A673 (cell line): ENCODE results near the gene ARHGAP26. TPM values are rescaled to one million over a fixed set of nuclear protein-coding genes. Genes with fewer than 3 reads are reported as not detected.

Experiments
- BruUV-seq: library from RNA; stranded (reverse); fragments of 400-500 nt; replicated peaks from 2 replicates; lab custom pipeline; 2021; lab: Mats Ljungman, UMichigan
- CTCF ChIA-PET: fragments of 300-600 bp; sonication (Branson Sonifier 250); formaldehyde crosslinking; loops from one replicate; lab custom pipeline; 2022; ENCODE audit warnings: antibody characterized with exemption; lab: Charles Lee
- POLR2A ChIA-PET: fragments of 300-600 bp; sonication (Branson Sonifier 250); formaldehyde crosslinking; loops from one replicate; lab custom pipeline; 2022; ENCODE audit warnings: antibody characterized with exemption; ENCODE audit not compliant: low non-redundant PET; lab: Charles Lee
- DNase-seq: peaks from one replicate; pipeline ENCODE4 v3.0.0-alpha.2; 2015; ENCODE audit warnings: low spot score
- H3K27ac ChIP-seq: fragments of 200-600 bp; sonication (generic); 2 replicates; pipeline ENCODE4 v1.5.1; 2016; ENCODE audit warnings: mixed run types, low read depth, mild to moderate bottlenecking, mixed read lengths, antibody characterized with exemption, low read length; ENCODE audit not compliant: poor library complexity, severe bottlenecking
- H3K27me3 ChIP-seq: fragments of 200-600 bp; sonication (generic); replicated peaks from 2 replicates; pipeline ENCODE4 v1.6.1; 2017; ENCODE audit warnings: mixed run types, low read depth, mild to moderate bottlenecking, mixed read lengths, antibody characterized with exemption, low read length; ENCODE audit not compliant: insufficient read depth, poor library complexity
- H3K36me3 ChIP-seq: fragments of 200-600 bp; sonication (generic); 2 replicates; pipeline ENCODE4 v1.6.1; 2016; ENCODE audit warnings: mixed run types, mild to moderate bottlenecking, mixed read lengths, antibody characterized with exemption, low read length; ENCODE audit not compliant: insufficient read depth, poor library complexity, severe bottlenecking
- H3K4me1 ChIP-seq: fragments of 200-600 bp; sonication (generic); 2 replicates; pipeline ENCODE4 v1.6.1; 2017; ENCODE audit warnings: mixed run types, mild to moderate bottlenecking, mixed read lengths, antibody characterized with exemption, low read length; ENCODE audit not compliant: insufficient read depth, poor library complexity, severe bottlenecking
- H3K4me3 ChIP-seq: fragments of 200-600 bp; sonication (generic); 2 replicates; pipeline ENCODE4 v1.5.1; 2016; ENCODE audit warnings: low read depth, mixed run types, mild to moderate bottlenecking, mixed read lengths, low read length; ENCODE audit not compliant: poor library complexity, severe bottlenecking
- H3K9me3 ChIP-seq: fragments of 200-600 bp; sonication (generic); 2 replicates; pipeline ENCODE4 v1.6.1; 2016; ENCODE audit warnings: mixed run types, low read depth, mild to moderate bottlenecking, mixed read lengths, antibody characterized with exemption, low read length; ENCODE audit not compliant: poor library complexity, severe bottlenecking
- EZH2 ChIP-seq: fragments of 200-600 bp; sonication (generic); IDR thresholded peaks from 2 replicates; pipeline ENCODE4 v1.6.1; 2017; ENCODE audit warnings: borderline replicate concordance, low read depth, mild to moderate bottlenecking, mixed read lengths, antibody characterized with exemption, low read length; ENCODE audit not compliant: poor library complexity, severe bottlenecking
- intact Hi-C: fragments of 100-400 bp; cut with micrococcal nuclease; formaldehyde crosslinking; loops from one replicate; pipeline ENCODE4 v1.10.0; 2022; ENCODE audit not compliant: unreplicated experiment
- total RNA-seq: library from RNA; stranded (reverse); gene quantifications from 2 replicates; pipeline ENCODE4 v1.2.3, GENCODE V29; 2021
- TF ChIP-seq, protein P1 (sequence below): fragments of 300-800, 200-600 bp; sonication (generic); conservative IDR thresholded peaks from 2 replicates; pipeline ENCODE4 v1.5.1; 2017; ENCODE audit warnings: low read depth, mild to moderate bottlenecking, antibody characterized with exemption, low read length, moderate library complexity, mixed read lengths

The ARHGAP26 gene
- total RNA-seq, 1 experiment from 2014 or later: 25.5 TPM

DNA sequence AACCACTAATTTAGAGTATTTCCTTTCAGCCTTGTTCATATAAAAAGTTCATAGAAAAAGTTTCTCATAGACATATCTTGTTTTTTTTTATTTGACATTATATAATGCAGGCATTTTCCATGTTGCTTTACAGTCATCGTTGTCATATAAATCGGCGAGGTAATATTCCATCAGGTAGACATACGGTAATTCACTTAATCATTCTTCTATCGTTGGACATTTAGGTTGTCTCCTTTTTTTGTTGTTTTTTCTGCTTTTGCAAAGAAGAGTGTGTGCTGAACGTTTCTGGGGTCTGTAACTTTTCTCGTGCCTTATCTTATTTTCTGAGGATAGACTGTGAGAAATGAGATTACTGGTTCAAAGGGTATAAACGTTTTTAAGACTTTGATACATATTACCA is 283.6 kb downstream of the ARHGAP26 start:
- Histone ChIP-seq H3K9me3 (no peaks in the 10 kb centered on the region), H3K4me1 (peaks cover 51% of the 10 kb centered on the region), H3K4me3 (no peak overlapping the region), H3K36me3 (no peaks in the 10 kb centered on the region), H3K27me3 (no peaks in the 10 kb centered on the region), H3K27ac (no peak overlapping the region)
- intact Hi-C loops: no loop called here
- no TSS peak for BruUV-seq
- no peak for DNase-seq
- TF ChIP-seq, protein P1, sequence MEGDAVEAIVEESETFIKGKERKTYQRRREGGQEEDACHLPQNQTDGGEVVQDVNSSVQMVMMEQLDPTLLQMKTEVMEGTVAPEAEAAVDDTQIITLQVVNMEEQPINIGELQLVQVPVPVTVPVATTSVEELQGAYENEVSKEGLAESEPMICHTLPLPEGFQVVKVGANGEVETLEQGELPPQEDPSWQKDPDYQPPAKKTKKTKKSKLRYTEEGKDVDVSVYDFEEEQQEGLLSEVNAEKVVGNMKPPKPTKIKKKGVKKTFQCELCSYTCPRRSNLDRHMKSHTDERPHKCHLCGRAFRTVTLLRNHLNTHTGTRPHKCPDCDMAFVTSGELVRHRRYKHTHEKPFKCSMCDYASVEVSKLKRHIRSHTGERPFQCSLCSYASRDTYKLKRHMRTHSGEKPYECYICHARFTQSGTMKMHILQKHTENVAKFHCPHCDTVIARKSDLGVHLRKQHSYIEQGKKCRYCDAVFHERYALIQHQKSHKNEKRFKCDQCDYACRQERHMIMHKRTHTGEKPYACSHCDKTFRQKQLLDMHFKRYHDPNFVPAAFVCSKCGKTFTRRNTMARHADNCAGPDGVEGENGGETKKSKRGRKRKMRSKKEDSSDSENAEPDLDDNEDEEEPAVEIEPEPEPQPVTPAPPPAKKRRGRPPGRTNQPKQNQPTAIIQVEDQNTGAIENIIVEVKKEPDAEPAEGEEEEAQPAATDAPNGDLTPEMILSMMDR: no peak
- TF ChIP-seq EZH2: no peak
- POLR2A ChIA-PET: no interaction called here
- CTCF ChIA-PET: no interaction called here

DNA sequence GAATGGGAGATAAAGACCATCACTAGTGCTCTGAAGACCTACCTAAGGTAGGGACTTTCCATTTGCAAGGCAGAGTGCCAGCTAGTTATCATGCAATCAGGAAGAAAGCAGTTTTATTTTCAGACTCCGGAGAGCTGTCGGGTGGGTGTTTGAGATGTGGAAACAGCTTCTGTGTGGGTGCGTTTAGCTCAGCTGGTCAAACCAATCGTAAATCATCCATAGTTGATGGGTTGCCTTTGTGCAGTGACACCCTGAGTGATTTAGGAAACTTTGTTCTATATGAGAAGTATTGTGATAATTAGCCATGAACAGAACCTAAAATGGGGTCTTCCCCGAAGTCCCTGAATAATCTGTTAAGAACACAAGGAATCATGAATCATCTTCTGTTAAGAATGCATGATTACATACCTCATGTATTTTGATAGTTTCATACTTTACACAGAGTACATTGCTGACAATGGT is 284.3 kb downstream of the ARHGAP26 start:
- Histone ChIP-seq H3K9me3 (no peaks in the 10 kb centered on the region), H3K4me1 (peaks cover 51% of the 10 kb centered on the region), H3K27ac (no peak overlapping the region), H3K36me3 (no peaks in the 10 kb centered on the region), H3K4me3 (no peak overlapping the region), H3K27me3 (no peaks in the 10 kb centered on the region)
- TF ChIP-seq, protein P1: no peak
- no peak for TF ChIP-seq EZH2
- ChIA-PET CTCF (no interaction called here), POLR2A (no interaction called here)
- intact Hi-C loops: no loop called here
- no TSS peak for BruUV-seq
- DNase-seq: peak; percentile 54

DNA sequence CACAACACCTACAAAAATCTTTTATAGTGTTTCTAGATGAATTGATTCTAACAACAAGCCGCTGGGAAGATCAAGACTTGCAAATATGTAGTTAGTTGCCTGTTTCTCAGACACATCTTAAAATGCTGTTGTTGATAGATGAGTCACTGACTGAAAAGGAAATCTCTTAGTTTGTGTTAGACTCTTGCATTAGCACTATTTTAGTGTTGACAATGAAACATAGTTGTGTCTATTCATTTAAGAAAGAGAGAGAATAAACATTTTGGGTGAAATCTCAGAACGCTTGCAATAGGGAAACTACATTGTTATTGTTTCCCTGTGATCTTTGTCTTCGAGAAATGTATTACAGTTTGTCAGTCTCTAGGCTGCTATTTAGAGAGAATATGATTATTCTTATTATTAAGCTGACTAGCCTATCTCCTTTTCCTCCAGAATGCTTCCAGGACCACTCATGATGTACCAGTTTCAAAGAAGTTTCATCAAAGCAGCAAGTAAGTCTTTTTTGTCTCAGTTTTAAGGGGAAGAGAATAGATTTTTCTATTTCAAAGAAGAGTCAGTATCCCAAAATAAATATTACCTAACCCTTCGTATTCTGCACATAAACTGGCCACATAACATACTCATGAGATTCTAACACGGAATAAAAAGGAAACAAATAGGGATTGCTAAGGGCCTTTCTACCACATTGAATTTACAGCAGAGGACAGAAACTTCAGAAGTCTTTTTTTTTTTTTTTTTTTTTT is 285.6 kb downstream of the ARHGAP26 start:
- no peak overlapping the region for H3K27ac ChIP-seq
- BruUV-seq: no TSS peak
- no peaks in the 10 kb centered on the region for H3K36me3 ChIP-seq
- DNase-seq: no peak
- CTCF ChIA-PET: no interaction called here
- H3K9me3 ChIP-seq: no peaks in the 10 kb centered on the region
- intact Hi-C loops: no loop called here
- H3K4me3 ChIP-seq: no peak overlapping the region
- POLR2A ChIA-PET: no interaction called here
- TF ChIP-seq EZH2: no peak
- TF ChIP-seq, protein P1: no peak
- H3K27me3 ChIP-seq: no peaks in the 10 kb centered on the region
- peaks cover 48% of the 10 kb centered on the region for H3K4me1 ChIP-seq
